Spleen (tissue), 11 donors: ENCODE data around the gene KIDINS220. TPM values are rescaled to one million over a fixed set of nuclear protein-coding genes. Genes with fewer than 3 reads are reported as not detected.

ENCODE experiments used
- DNase-seq: peaks from one replicate; pipeline ENCODE4 v3.0.0-alpha.2; 2020
- H3K27ac ChIP-seq, 8 donors: fragments of 200-600 bp; sonication (generic) in 7 of 8; 1 replicate in 4 of 8; 2 replicates in 4 of 8; pipeline versions ENCODE4 v1.5.0 to v1.8.0; 2016 to 2021; ENCODE audit warnings: inconsistent platforms in 4 of 8, mild to moderate bottlenecking in 4 of 8, moderate library complexity in 1 of 8
- H3K27me3 ChIP-seq, 7 donors: fragments of 200-600 bp; sonication (generic) in 6 of 7; replicated peaks in 1 of 7; 1 replicate in 4 of 7; 2 replicates in 3 of 7; pipeline versions ENCODE4 v1.5.0 to v1.8.0; 2016 to 2021; ENCODE audit warnings: inconsistent platforms in 3 of 7, mild to moderate bottlenecking in 1 of 7
- H3K36me3 ChIP-seq, 6 donors: fragments of 200-600 bp; sonication (generic) in 5 of 6; 1 replicate in 4 of 6; 2 replicates in 2 of 6; pipeline versions ENCODE4 v1.5.0 to v1.8.0; 2016 to 2021; ENCODE audit warnings: inconsistent platforms in 2 of 6
- H3K4me1 ChIP-seq, 6 donors: fragments of 200-600 bp; sonication (generic) in 5 of 6; 1 replicate in 3 of 6; 2 replicates in 3 of 6; pipeline versions ENCODE4 v1.5.0 to v1.8.0; 2016 to 2021; ENCODE audit warnings: inconsistent platforms in 3 of 6
- H3K4me3 ChIP-seq, 8 donors: fragments of 200-600 bp; sonication (generic) in 7 of 8; 1 replicate in 4 of 8; 2 replicates in 4 of 8; pipeline versions ENCODE4 v1.5.0 to v1.8.0; 2016 to 2021; ENCODE audit warnings: inconsistent platforms in 4 of 8, mild to moderate bottlenecking in 4 of 8, moderate library complexity in 2 of 8
- H3K9me3 ChIP-seq, 8 donors: fragments of 200-600 bp; sonication (generic) in 7 of 8; 1 replicate in 4 of 8; 2 replicates in 4 of 8; pipeline versions ENCODE4 v1.5.0 to v1.8.0; 2016 to 2021; ENCODE audit warnings: inconsistent platforms in 4 of 8
- POLR2A ChIP-seq, 3 donors: fragments of 450-650 bp; IDR thresholded peaks; one replicate each; pipeline ENCODE4 v1.5.1; 2017; ENCODE audit warnings: antibody characterized with exemption in 3 of 3, mild to moderate bottlenecking in 1 of 3
- POLR2AphosphoS5 ChIP-seq, 3 donors: sonication (generic); formaldehyde crosslinking; IDR thresholded peaks; one replicate each; pipeline ENCODE4 v1.5.1; 2017; ENCODE audit warnings: antibody characterized with exemption in 3 of 3
- WGBS, 5 donors: extraction: QIAGEN DNeasy Blood & Tissue Kit in 3 of 5; methylation state at CpG; one replicate each; pipeline versions ENCODE4 v1.1.5 to v1.1.7; 2013 to 2018; 5-methylcytosine and 5-hydroxymethylcytosine counted together
- intact Hi-C: fragments of 100-400 bp; cut with DNase I; formaldehyde crosslinking; loops from one replicate; pipeline ENCODE4 v1.15.0; 2023; ENCODE audit warnings: low total_unique reads
- polyA plus RNA-seq, 3 donors: library from polyadenylated mRNA; stranded (reverse); fragments of 200-250 nt; gene quantifications; one replicate each; pipeline ENCODE4 v1.2.1, GENCODE V29; 2013
- total RNA-seq, 7 donors: library from RNA; depleted of rRNA in 3 of 7; stranded (reverse); fragments of >200 nt in 3 of 7; fragmentation: NEBNext Ultra II Directional in 4 of 7; extraction: Animal tissue kit (Norgen Biotek cat#: 25700) in 4 of 7; gene quantifications; one replicate each; pipeline versions ENCODE4 v1.1.0 to v1.2.1, GENCODE V29; 2016 to 2021
- TF ChIP-seq, protein P1 (sequence below), 11 experiments: fragments of 200-600 bp in 7 of 11; fragments of 450-650 bp in 4 of 11; sonication (generic) in 4 of 11; IDR thresholded peaks in 8 of 11; conservative IDR thresholded peaks in 3 of 11; 1 replicate in 7 of 11; 2 replicates in 4 of 11; pipeline versions ENCODE4 v1.4.0 to v1.8.0; 2016 to 2021; ENCODE audit warnings: antibody characterized with exemption in 11 of 11, inconsistent platforms in 4 of 11, mild to moderate bottlenecking in 1 of 11
- donor health status: healthy with polysubstance abuse.
- donor health status: DM: no; HTN: no; CAD: no; lungs with moderate emphysema.
- donor health status: DM: no; HTN: no; CAD: no.
- donor health status: Bipolar disorder and iron deficiency.
- donor health status: healthy.
- donor health status: DM: no; HTN: no; CAD: no.
- donor health status: DM: yes; HTN: yes; CAD: no.

The KIDINS220 gene
- total and polyA plus RNA-seq, 10 donors, result 6.0 to 84.1 (median 59.0) TPM

GRCh38 chr2:8802741-8803140, 34.7 kb downstream of the KIDINS220 start:
- WGBS, 5 donors, result 93 to 97% (median 94%) methylated on average over 3 of the region's 3 CpGs
- DNase-seq, result no peak
- Histone ChIP-seq H3K27ac (no peak overlapping the region), H3K27me3 (no peaks in the 10 kb centered on the region), H3K36me3 (peaks cover 3 to 100% (median 66%) of the 10 kb centered on the region in 6 donors), H3K4me3 (no peak overlapping the region), H3K4me1 (no peaks in the 10 kb centered on the region), H3K9me3 (no peaks in the 10 kb centered on the region)
- intact Hi-C loops, result no loop called here
- TF ChIP-seq POLR2AphosphoS5 (IDR thresholded peaks at IDR 0.05) (no peak), POLR2A (IDR thresholded peaks at IDR 0.05) (no peak)
- TF ChIP-seq, protein P1, sequence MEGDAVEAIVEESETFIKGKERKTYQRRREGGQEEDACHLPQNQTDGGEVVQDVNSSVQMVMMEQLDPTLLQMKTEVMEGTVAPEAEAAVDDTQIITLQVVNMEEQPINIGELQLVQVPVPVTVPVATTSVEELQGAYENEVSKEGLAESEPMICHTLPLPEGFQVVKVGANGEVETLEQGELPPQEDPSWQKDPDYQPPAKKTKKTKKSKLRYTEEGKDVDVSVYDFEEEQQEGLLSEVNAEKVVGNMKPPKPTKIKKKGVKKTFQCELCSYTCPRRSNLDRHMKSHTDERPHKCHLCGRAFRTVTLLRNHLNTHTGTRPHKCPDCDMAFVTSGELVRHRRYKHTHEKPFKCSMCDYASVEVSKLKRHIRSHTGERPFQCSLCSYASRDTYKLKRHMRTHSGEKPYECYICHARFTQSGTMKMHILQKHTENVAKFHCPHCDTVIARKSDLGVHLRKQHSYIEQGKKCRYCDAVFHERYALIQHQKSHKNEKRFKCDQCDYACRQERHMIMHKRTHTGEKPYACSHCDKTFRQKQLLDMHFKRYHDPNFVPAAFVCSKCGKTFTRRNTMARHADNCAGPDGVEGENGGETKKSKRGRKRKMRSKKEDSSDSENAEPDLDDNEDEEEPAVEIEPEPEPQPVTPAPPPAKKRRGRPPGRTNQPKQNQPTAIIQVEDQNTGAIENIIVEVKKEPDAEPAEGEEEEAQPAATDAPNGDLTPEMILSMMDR (IDR thresholded peaks at IDR 0.05 in 8 of 11, conservative IDR thresholded peaks at IDR 0.05 in 3 of 11), result no peak

DNA sequence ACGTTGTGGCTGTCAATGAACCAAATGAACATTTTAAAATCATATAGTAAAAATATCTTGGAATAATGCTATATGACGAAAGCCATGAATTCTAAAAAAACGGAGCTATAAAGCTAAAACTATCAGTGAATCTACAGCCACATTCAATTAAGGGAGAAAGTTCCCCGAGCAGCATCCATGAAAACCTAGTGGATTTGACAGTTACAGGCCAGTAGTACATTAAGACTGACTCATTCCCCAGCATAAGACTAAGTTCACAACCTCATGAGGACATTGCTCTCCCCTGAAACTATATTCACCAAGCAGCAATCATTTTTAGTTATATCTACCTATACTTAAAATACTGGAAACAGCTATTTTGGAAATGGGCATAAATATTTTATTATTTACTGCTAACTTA, 36.6 kb downstream of the KIDINS220 start:
- H3K36me3 ChIP-seq, result peaks cover 3 to 100% (median 67%) of the 10 kb centered on the region in 6 donors
- no peaks in the 10 kb centered on the region for H3K9me3 ChIP-seq
- WGBS, 5 donors, result 97 to 98% (median 97%) methylated on average over 4 of the region's 4 CpGs
- H3K4me1 ChIP-seq, result no peaks in the 10 kb centered on the region
- no peak overlapping the region for H3K4me3 ChIP-seq
- no peaks in the 10 kb centered on the region for H3K27me3 ChIP-seq
- DNase-seq, result no peak
- intact Hi-C loops, result no loop called here
- no peak overlapping the region for H3K27ac ChIP-seq
- TF ChIP-seq, protein P1 (IDR thresholded peaks at IDR 0.05 in 8 of 11, conservative IDR thresholded peaks at IDR 0.05 in 3 of 11), result no peak
- TF ChIP-seq POLR2AphosphoS5 (IDR thresholded peaks at IDR 0.05) (no peak), POLR2A (IDR thresholded peaks at IDR 0.05) (no peak)

GRCh38 chr2:8800218-8800617, 37.2 kb downstream of the KIDINS220 start:
- 97 to 100% (median 98%) methylated on average over 5 of the region's 5 CpGs for WGBS, 5 donors
- intact Hi-C loops, result no loop called here
- no peaks in the 10 kb centered on the region for H3K4me1 ChIP-seq
- TF ChIP-seq, protein P1 (IDR thresholded peaks at IDR 0.05 in 8 of 11, conservative IDR thresholded peaks at IDR 0.05 in 3 of 11), result no peak
- TF ChIP-seq POLR2AphosphoS5 (IDR thresholded peaks at IDR 0.05) (no peak), POLR2A (IDR thresholded peaks at IDR 0.05) (no peak)
- H3K9me3 ChIP-seq, result no peaks in the 10 kb centered on the region
- no peaks in the 10 kb centered on the region for H3K27me3 ChIP-seq
- peaks cover 3 to 100% (median 63%) of the 10 kb centered on the region in 6 donors for H3K36me3 ChIP-seq
- DNase-seq, result no peak
- no peak overlapping the region for H3K4me3 ChIP-seq
- no peak overlapping the region for H3K27ac ChIP-seq

- Histone ChIP-seq H3K9me3 (no peaks in the 10 kb centered on the region), H3K27me3 (no peaks in the 10 kb centered on the region), H3K4me3 (no peak overlapping the region), H3K36me3 (peaks cover 2 to 100% (median 63%) of the 10 kb centered on the region in 6 donors), H3K27ac (no peak overlapping the region), H3K4me1 (no peaks in the 10 kb centered on the region)
- 98 to 100% (median 98%) methylated on average over 2 of the region's 2 CpGs for WGBS, 5 donors
- no peak for TF ChIP-seq POLR2A (IDR thresholded peaks at IDR 0.05)
- TF ChIP-seq POLR2AphosphoS5 (IDR thresholded peaks at IDR 0.05), result no peak
- TF ChIP-seq, protein P1 (IDR thresholded peaks at IDR 0.05 in 8 of 11, conservative IDR thresholded peaks at IDR 0.05 in 3 of 11), result no peak
- intact Hi-C loops, result no loop called here
- no peak for DNase-seq
Observed at GRCh38 chr2:8799004-8799403, 38.4 kb downstream of the KIDINS220 start.
